Stimulated activated CD8-positive, alpha-beta memory T cell treated with anti-CD3 and anti-CD28 coated beads, Interleukin-15, amount 100 ng/mL, for 48 hours (primary cell): ENCODE data around the gene PACS1.
A peak's percentile ranks its signal among the peaks of the same experiment; 100 is the strongest.
"Not testable (repeated sequence)": the region's sequence is repeated elsewhere in the genome, so short reads cannot be mapped to it uniquely, and the experiment has no call there.

ENCODE experiments used
- DNase-seq, 2 donors: peaks; one replicate each; pipeline ENCODE4 v3.0.0-alpha.2; 2020; ENCODE audit warnings: low read depth in 2 of 2

The PACS1 gene

DNA sequence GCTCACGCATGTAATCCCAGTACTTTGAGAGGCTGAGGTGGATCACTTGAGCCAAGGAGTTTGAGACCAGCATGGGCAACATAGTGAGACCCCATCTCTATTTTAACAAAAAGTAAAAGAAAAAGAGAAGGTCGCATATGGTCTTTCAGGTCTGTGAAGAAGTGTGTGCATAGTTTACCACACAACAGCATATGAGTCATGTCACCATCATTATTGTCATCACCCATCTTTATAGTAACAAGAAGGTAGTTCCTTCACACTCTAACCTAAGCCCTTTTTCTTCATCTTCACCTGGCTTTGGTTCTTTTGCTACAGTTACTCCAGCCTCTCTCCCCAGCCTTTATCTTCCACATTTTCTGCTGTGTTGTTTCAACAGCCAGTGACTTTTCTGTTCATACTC lies 39.2 kb downstream of the PACS1 start:
- no peak for DNase-seq

DNA sequence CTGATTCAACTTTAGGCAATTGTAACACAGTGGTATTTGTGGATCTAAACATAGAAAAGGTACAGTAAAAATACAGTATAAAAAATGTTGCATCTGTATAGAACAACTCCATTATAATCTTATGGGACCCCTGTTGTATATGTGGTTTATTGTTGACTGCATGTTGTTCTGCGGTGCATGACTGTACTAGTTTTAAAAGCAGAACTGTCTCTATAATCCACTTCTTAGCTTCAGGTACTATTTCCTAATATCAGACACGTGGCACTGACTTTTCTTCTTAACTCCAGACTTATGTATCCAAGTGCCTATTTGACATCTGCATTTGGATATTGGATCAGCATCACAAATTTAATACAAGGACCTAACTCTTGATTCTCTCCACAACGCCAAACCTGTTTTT lies 41.1 kb downstream of the PACS1 start:
- no peak for DNase-seq

DNA sequence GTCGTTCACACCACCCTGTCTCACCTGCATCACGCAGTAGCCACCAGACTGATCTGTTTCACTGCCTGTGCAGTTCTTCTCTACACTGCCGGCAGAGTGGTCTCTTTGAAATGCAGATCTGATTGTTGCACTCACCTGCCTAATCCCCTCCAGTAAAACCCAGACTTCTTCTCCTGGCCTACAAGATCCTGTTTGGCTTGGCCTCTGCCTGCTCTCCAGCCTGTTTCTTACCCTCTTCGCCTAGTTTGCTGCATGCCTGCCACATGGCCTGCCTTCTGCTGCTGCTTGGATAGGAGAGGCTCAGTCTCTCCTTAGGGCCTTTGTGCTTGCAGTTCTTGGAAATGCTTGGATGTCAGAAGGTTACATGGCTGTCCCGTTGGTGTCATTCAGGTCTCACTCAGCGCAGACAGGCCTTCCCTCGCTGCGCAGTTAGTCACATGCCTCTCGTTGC lies 42.0 kb downstream of the PACS1 start:
- DNase-seq = no peak

DNA sequence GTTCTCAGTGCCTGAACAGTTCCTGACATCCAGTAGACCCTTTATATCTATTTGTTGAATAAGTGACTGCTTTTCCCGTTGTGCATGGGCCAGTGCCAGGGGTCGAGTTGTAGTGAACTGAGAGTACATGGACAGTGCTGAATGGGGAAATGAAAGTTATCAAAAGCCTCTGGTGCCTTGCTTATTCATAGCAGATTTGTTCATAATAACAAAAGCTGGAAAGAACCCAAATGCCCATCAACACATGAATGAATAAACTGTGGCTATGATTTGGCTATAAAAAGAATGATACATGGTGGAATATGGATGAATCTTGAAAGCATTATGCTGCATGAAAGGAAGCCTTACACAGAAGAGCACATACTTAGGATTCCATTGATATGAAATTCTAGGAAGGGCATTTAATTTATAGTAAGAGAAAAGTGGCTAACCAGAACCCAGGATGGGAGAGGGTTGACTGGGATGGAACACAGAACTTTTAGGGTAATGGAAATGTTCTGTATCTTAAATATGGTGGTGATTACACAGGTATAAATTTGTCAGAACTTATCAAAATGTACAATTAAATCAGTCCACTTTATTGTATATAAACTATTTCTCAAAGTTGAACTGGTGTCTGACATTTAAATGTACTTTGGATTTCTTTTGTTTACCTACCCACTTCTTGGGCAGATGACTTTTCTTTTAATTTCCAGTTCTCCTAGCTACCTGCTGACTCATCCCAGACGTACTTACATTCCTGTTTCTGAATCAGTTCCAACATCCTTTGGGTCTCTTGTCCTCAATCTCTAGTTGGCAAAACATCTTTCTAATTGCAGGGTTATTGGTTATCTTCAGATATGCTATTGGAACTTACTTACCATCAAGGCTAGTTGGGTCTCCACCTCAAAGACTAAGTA lies 42.8 kb downstream of the PACS1 start:
- no peak for DNase-seq

DNA sequence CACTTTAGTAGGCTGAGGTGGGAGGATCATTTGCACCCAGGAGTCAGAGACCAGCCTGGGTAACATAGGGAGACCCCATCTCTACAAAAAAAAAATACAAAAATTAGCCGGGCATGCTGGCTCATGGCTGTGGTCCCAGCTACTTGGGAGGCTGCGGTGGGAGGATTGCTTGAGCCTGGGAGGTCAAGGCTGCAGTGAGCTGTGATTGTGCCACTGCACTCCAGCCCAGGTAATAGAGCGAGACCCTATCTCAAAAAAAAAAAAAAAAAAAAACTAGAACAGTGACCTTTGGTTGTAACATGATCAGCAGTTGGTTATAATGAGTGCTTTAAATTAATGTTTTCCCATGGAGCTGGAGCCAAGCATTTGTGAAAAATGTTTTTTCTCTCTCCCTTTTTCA lies 44.9 kb downstream of the PACS1 start:
- not testable (repeated sequence) for DNase-seq

DNA sequence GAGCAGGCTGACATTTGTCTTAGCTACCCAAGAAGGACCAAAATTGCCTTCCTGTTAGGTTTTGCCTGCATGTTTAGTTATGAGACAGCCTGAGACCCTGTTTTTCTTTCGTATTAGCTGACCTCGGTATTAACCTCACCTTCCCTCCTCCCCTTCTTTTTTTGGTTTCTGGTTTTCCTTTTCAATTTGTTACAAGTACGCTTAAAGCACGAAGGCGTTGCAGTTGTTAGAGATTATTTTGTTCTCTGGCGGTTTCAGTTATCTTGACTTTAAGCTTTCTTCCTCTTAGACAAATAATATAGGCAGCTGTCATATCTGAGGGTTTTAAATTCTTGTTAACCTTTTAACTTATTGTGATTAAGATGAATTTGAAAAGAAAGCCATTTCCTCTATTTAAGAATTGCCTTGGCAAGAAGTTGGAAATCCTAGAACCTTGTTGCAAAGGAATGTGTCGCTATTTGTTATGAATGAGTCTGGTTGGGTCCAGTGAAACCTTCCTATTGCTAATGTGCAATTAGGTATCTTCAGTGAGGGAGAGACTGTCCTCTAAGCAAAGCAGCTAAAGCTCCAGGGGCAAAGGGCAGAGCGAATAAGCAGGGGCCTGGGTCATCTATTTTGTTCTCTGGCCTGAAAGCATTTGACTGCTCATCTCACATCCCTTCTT lies 45.7 kb downstream of the PACS1 start:
- no peak for DNase-seq

DNA sequence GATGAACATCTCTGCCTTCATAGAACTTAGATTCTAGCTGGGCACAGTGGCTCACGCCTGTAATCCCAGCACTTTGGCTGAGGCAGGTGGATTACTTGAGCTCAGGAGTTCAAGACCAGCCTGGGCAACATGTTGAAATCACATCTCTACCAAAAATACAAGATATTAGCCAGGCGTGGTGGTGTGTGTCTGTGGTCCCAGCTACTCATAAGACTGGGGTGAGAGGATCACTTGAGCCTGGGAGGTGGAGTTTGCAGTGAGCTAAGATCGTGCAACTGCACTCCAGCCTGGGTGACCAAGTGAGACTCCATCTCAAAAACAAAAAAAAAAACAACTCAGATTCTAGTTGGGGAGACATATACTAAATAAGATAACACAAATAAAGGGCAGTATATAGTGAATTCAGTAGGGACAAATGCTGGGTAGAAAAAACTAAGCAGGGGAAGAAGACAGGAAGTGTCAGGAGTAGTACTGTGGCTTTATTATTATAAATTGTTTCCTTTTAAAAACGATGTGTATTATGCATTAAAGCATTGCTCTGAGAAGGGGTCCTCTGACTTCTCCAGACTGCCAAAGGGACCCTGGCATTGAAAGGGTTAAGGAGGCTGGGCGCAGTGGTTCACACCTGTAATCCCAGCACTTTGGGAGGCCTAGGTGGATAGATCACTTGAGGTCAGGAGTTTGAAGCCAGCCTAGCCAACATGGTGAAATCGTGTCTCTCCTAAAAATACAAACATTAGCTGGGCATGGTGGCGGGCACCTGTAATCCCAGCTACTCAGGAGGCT lies 46.7 kb downstream of the PACS1 start:
- DNase-seq = no peak

DNA sequence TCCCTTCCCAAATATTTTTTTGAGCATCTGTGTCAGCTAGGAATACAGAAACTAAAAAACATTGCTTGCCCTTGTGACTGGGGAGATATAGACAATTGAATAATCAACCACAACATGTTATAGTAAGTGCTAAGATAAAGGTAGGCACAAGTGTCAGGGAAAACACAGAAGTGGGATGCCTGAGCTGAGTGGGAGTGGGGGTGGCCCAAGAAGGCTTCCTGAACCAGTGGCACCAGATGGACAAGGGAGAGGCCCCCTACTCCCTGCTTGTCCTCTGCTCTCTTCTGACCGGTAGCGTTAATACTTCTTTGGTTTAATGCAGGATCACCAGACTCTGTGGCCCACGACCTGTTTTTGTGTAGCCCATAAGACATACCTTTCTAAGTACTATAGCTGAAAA lies 48.8 kb downstream of the PACS1 start:
- DNase-seq = no peak

DNA sequence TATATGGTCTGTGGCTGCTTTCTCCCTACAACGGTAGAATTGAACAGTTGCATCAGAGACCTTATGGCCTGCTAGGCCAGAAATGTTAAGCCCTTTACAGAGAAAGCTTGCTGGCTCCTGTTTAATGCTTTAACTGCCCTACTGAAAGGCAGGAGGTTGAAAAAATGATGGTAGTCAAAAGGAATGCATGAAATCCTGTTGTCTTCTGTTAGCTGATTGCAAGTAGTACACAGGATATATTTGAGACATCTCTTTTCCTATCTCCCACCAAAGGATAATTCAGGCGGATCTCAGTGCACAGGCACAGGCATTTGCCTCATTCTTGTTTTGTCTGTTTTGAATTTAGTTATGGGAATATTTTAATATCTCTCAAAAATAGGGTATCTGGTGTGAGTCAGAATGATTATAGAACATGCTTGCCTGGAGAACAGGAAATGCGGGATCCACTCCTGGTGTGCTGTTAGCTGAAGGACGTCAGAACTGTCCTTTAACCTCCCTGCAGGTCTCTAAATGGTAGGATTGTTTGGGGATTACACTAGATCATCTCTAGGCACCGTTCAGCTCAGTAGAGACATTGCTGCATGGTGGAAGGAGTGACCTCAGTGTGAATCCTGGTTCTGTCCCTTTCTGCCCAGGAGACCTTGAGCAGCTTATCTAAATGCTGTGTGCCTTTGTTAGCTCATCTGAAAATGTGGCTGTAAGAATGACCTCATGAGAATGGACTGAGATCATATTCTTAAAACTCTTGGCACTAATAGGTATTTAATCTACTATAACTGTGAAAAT lies 49.5 kb downstream of the PACS1 start:
- no peak for DNase-seq

DNA sequence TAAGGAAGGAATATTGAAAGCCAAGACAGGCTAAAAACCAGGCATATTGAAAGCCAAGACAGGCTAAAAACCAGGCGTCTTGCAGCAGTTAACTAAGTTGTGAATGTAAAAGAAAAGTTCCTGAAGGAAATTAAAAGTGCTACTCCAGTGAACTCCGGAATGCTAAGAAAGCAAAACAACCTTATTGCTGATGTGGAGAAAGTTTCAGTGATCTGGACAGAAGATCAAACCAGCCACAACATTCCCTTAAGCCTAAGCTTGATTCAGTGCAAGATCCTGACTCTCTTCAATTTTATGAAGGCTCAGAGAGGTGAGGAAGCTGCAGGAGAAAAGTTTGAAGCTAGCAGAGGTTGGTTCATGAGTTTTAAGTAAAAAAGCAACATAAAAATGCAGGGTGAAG lies 51.4 kb downstream of the PACS1 start:
- DNase-seq = no peak

DNA sequence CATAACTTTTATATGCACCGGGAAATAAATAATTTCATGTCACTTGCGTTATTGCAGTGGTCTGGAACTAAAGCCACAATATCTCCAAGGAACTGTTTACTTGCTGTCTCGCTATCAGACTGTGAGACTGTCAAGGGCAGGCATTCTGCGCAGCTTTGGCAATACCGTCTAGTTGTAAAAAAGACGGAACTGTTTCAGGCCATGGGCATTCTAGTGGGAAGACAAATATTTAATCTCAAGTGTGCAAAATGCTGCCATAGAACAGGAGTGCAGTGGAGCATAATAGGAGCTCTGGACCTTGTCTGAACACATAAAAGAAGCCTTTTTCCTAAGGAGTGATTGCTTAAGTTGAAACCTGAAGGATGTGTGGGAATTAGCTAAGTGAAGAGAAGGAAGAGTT lies 53.8 kb downstream of the PACS1 start:
- DNase-seq = no peak

DNA sequence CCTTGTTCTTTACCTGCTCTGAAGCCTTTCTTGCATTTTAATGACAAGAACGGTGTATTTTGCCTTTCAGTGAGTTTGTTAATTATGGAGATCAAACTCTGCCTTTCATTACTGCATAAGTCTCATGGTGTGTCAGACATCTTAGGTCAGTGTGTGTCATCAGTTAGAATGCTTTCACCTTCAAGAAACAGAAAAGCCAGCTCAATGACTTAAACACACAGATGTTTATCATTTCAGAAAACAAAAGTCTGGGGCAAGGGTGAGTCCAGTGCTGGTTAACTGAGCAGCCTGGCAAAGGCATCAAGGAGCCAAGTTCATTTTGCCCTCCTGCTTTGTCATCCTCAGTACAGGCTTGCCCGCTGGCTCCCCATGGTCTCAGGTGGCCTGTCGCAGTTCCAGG lies 54.5 kb downstream of the PACS1 start:
- no peak for DNase-seq

DNA sequence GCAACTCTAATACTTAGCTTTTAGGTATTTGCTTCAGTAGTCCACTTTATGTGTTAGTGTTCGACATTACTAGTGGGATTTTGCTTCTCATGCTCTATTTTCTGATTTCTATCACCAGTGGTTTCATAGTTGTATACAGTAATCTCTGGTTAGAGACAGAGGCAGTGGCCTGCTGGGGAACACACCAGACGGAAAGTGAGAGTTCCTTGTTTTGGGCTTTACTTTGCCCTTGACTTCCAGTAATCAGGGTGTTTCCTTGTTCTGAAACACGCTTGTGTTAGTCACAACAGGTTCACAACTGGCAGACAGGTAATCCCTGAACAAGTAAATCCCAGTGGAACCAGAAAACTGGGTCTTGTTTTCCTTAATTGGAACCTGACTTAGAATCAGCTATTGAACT lies 56.0 kb downstream of the PACS1 start:
- DNase-seq = no peak

DNA sequence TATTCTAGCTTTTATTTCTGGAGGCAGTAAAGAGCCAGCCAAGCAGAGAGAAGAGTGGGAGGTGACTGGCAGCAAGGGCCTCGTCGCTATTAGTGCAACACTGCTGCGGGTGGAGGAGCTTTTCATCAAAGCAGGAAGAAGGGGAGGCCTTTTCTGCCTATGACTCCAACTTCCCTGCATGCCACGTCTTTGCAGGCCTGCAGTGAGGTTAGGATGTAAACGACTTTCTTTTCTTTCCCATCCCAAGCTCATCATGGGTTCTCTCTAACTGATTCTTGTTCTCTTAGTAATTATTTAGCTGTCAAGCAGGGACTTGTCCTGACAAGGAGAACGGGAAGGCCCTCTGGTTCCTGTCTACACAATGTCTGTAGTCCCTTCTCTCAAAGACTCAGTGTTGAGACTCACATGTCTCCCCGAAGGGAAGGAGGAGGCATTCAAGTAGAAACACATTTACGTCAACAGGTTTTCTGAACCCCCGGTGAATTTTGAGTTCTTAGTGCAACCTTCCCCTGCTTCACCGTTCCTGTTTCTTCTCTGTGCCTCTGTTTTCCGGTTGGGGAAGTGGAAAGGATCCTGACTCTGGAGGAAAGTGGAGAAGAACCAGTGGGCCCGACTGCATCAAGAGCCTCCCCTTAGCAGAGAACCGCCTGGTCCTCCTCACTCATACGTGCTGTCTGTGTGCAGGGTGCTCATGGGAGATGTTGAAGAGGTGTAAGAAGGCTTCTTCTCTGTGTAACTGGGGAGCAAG lies 56.9 kb downstream of the PACS1 start:
- DNase-seq = peak; percentile 49 to 51

DNA sequence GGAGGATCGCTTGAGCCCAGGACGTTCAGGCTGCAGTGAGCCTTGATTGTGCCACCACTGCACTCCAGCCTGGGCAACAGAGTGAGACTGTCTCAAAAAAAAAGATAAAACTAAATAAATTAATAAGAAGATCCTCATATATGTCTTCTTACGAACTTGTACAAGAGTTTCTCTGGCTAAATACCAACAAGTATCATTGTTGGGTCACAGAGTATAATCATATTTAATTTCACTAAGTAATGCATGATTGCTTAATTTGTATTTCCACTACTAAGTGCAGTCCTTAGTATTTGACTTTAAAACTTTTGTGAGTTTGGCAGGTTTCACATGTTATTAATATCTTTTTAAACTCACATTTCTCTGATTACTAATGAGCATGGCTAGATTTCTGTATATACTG lies 60.9 kb downstream of the PACS1 start:
- no peak for DNase-seq

DNA sequence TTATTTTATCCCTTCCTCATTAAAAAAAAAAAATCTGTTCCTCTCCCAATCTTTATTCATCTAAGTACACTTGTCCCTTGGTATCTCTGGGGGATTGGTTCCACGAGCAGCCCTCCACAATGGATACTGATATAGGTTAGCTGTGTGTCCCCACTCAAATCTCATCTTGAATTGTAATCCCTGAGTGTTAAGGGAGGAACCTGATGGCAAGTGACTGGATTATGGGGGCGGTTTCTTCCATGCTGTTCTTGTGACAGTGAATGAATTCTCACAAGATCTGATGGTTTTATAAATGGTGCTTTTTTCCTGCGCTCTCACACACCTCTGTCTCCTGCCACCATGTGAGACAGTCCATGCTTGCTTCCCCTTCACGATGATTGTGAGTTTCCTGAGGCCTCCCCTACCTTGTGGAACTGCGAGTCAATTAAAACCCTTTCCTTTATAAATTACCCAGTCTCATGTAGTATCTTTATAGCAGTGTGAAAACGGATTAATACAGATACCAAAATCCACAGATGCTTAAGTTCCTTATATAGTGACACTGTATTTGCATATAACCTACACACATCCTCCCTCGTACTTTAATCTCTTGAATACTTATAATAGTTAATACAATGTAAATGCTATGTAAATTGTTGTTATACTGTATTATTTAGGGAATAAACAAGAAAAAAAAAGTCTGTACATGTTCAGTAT lies 62.0 kb downstream of the PACS1 start:
- DNase-seq = no peak

DNA sequence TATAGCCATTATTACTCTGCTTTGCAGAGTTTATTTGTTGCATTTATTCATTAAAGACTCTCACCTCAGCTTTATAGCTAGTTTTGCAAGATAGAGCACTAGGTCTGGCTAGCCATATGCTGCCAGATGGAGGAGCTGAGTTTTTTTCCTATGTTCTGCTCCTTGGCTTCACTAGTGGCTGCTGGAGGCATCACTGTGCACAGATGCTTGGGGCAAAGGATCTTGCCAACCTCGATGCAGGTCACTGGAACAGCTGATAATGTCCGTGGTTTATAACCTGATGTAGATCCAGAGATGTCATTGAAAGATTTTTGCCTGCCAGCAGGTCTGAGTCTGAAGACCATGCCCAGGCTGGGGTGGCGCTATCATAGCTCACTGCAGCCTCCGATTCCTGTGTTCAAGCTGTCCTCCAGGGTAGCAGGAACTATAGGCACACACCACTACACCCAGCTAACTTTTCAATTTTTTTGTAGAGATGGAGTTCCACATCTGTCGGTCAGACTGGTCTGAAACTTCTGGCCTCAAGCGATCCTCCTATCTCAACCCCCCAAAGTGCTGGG lies 63.2 kb downstream of the PACS1 start:
- DNase-seq = no peak

DNA sequence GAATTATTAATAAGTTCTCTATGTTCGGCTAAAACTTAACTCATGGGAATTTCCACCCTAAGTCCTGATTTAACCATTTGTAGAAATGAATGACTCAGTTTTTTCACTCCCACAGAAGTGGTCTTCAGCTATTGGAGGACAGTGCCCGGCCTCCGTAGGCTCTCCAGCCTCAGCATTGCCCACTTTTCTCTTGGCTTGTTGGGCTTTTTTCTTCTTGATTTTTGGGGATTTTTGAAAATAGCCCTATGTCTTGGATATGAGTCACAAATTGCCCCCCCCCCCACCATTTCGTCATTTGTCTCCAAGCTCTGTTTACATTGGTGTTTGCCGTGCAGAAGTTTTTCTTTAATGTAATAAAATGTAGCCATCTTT lies 66.7 kb downstream of the PACS1 start:
- DNase-seq = no peak

DNA sequence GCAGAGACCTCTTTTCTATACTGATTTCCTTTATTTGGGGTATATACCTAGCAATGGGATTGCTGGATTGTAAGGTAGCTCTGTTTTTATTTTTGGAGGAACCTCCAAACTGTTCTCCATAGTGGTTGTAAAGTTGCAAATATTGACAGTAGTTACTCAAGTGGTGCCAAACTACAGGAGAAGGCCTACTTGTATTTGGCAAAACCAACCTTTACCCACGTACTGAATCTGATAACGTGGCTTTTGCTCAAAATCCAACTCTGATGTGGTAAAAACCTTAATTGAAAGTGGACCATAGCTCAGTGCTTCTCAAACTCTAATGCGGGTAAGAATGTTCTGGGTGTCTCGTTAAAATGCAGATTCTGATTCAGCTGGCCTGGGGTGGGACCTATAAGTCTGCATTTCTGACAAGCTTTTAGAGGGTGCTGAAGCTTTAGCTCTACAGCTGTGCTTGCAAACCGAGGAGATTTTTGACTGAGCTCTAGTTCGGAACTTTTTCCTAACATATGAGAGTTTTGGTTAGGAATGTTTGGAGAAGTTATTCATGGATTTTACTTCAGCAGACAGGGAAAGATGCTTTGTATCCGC lies 69.8 kb downstream of the PACS1 start:
- DNase-seq = no peak
